Measurements from ENCODE around the gene SNTA1. TPM values are rescaled to one million over a fixed set of nuclear protein-coding genes. Genes with fewer than 3 reads are reported as not detected.
A peak's percentile ranks its signal among the peaks of the same experiment; 100 is the strongest.

Gene SNTA1
- total RNA-seq, 1 experiment from 2014 or later, result 9.9 TPM

GRCh38 chr20:33442136-33443005, 1.2 kb downstream of the SNTA1 start:
- no peak for DNase-seq
- Histone ChIP-seq H3K56ac (ENCODE audit: insufficient read length, low read depth, low read length) (no peak overlapping the region), H3K27ac (ENCODE audit: insufficient read length, low read depth, low read length) (no peak overlapping the region), H4K20me1 (ENCODE audit: control insufficient read depth, insufficient read depth, insufficient read length) (peaks cover 2% of the 10 kb centered on the region), H3K23me2 (ENCODE audit: insufficient read length, low read depth, low read length, poor library complexity, severe bottlenecking) (peaks cover 12% of the 10 kb centered on the region), H3K9ac (ENCODE audit: extremely low read depth, insufficient read length, low read length) (no peak overlapping the region), H4K8ac (replicated peaks; ENCODE audit: insufficient read length, low read depth, low read length) (no peak overlapping the region), H2BK20ac (ENCODE audit: low read depth, low read length, poor library complexity, severe bottlenecking) (no peak overlapping the region), H2AK5ac (ENCODE audit: insufficient read length, low read length) (no peak overlapping the region), H4K91ac (ENCODE audit: insufficient read length, low read depth, low read length) (no peak overlapping the region), H2AFZ (ENCODE audit: low read length) (no peak overlapping the region), H3K79me1 (ENCODE audit: insufficient read depth, low read depth, low read length, poor library complexity, severe bottlenecking) (no peaks in the 10 kb centered on the region), H3T11ph (ENCODE audit: low read length) (no peak overlapping the region), H3K4me2 (ENCODE audit: insufficient read depth, insufficient read length, low read length) (peak overlapping the region; percentile 27), H2BK5ac (ENCODE audit: insufficient read length, low read length) (no peak overlapping the region), H2BK12ac (ENCODE audit: insufficient read length, low read depth, low read length) (no peak overlapping the region), H3K4ac (ENCODE audit: low read depth, low read length) (no peak overlapping the region), H4K5ac (ENCODE audit: insufficient read length, low read depth, low read length) (no peak overlapping the region), H3K9me3 (ENCODE audit: control insufficient read depth, low read depth, low read length) (no peaks in the 10 kb centered on the region), H3K18ac (ENCODE audit: insufficient read length, low read depth, low read length) (no peak overlapping the region), H2BK120ac (ENCODE audit: low read depth, low read length, poor library complexity, severe bottlenecking) (no peak overlapping the region), H3K27me3 (ENCODE audit: insufficient read depth, low read length) (peaks cover 12% of the 10 kb centered on the region; the same call in 1 of the 2 replicates), H3K23ac (ENCODE audit: insufficient read length, low read depth, low read length) (no peak overlapping the region), H3K79me2 (ENCODE audit: insufficient read depth, low read length) (no peaks in the 10 kb centered on the region), H2BK15ac (ENCODE audit: low read depth, low read length) (no peak overlapping the region), H3K4me1 (ENCODE audit: insufficient read depth, low read length) (no peaks in the 10 kb centered on the region), H3K14ac (ENCODE audit: insufficient read depth, low read length) (no peak overlapping the region)
- Mint-ChIP-seq H3K4me3 (peak overlapping the region; percentile 66 to 88), H3K27ac (no peak overlapping the region), H3K27me3 (ENCODE audit: low read depth) (peaks cover 41% of the 10 kb centered on the region), H3K4me1 (peaks cover 12 to 19% of the 10 kb centered on the region in 2 experiments), H3K9me3 (no peaks in the 10 kb centered on the region), H3K36me3 (ENCODE audit: insufficient read depth in 1 of 3, low read depth in 3 of 3) (no peaks in the 10 kb centered on the region)
- no CpG with 5 or more reads among the region's 9 CpGs for WGBS (ENCODE audit: extremely low coverage, insufficient read length, low lambda C conversion rate)
- no peak for TF ChIP-seq CTCF (conservative IDR thresholded peaks at IDR 0.05)

All from H9 (cell line).